ENCODE results near the gene ZNF507.
"Not testable (repeated sequence)": the region's sequence is repeated elsewhere in the genome, so short reads cannot be mapped to it uniquely, and the experiment has no call there.

The ZNF507 gene

DNA sequence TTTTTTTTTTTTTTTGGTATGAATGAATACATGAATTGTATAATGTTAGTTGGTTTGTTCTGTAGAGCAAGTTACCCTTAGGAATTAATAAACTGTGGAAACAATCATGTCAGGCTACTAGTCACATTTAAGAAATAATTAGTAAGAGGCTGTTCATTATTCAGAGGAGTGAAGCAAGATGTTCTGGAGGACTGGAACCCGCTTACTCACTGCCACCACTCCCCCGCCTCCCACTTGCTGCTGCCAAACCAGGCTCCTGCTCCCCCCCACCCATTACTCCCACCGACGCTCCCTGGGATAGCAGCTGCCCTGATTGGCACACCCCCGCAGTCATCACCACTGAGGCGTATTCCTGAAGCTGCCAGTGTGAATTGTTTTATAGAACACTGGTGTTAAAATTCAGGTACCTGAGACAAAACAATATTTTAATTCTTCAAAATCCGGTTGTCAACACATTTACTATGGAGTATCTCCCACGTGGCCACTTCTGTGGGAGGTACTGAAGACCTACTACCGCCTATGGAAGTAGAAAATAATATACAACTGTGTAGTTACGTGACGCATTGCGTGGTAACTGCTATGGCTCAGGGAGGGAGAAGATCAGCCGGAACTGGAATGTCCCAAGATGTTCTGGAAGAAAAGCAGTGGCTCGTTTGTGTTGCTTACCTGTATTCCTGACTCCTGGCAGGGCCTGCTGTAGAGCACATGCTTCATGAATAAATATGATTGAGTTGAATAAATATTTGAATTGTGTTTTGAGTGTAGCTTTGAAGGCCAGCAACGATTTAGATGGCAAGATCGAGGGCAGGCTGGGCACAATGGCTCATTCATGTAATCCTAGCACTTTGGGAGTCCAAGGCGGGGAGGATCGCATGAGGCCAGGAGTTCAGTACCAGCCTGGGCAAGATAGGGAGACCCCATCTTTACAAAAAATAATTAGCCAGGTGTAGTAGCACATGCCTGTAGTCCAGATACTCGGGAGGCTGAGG, 61.9 kb downstream of the ZNF507 start:
- no peak for DNase-seq (ENCODE audit: low read depth in 3 of 3)

- no peak for DNase-seq (ENCODE audit: low read depth in 3 of 3)
Observed at GRCh38 chr19:32415246-32415645, 69.8 kb downstream of the ZNF507 start.

DNA sequence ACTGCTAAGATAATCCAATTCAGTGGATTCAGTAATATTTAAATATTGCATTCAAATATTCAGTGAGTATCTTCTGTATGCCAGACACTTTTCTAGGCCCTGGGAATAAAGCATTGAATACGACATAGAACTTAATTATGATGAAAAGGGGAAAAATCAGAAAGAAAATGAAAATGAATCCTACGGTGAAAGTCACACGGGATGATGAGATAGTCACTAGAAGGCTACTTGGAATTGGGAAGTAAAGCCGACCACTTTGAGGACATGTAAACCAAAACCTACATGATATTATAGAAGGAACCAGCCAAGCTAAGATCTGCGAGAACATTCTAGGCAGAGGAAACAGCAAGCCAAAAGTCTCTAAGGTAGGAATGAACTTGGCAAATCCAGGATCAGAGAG, 70.3 kb downstream of the ZNF507 start:
- no peak for DNase-seq (ENCODE audit: low read depth in 3 of 3)

DNA sequence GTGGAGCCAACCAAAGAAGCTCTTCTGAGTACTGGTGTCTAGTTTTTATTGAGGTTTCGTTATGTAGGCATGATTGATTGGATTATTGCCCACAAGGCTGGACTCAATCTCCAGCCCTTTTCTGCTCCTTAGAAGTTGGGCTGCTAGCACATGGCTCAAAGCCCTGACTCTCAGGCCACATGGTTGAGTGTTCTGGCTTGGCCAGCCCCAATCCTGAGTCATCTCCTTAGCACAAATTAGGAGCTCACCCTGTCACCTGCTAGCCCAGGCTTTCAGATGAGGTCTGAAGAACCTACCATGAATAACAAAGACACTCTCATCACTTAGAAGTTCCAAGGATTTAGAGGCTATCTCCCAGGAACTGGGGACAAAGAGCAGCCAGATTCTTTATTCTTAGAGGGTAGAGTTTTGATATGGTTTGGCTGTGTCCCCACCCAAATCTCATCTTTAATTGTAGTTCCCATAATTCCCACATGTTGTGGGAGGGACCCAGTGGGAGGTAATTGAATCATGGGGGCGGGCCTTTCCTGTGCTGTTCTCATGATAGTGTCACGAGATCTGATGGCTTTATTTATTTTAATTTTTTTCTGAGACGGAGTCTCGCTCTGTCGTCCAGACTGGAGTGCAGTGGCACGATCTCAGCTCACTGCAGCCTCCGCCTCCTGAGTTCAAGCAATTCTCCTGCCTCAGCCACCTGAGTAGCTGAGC, 71.5 kb downstream of the ZNF507 start:
- DNase-seq (ENCODE audit: low read depth in 3 of 3): no peak

- no peak for DNase-seq (ENCODE audit: low read depth in 3 of 3)
Observed at GRCh38 chr19:32418155-32418554, 72.7 kb downstream of the ZNF507 start.

DNA sequence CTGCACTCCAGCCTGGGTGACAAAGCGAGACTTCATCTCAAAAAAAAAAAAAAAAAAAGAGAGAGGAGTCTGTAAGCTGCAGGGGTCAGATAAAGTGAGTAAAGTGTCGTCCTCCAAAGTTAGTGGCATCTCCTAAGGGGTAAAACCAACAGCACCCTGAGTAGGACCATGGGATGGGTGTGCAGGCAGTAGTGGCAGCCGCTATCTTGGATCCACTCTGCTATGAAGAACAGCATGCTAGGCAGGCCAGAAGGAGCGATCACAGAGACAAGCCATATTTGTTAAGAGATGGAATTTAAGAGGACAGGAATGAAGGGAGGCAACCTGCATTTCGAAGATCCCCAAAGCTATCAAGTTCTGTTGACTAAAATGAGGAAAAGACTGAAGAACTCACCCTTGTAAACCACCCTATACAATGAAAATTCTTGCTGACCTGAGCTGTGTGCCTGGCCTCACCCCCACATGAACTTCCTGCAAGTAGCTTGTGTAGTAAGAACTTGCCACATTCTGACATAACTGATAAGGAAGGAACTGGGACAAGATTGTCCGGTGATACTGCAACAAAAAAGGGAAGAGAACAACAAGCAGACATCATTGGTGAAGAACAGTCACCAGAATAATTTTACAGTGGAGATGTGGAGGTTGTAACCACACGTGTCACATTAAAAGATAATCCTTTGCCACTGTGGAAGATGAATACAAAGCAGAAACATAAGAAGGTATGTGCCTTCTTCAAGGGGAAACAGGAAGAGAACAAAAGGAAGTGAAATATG, 76.4 kb downstream of the ZNF507 start:
- no peak for DNase-seq (ENCODE audit: low read depth in 3 of 3)

- no peak for DNase-seq (ENCODE audit: low read depth in 3 of 3)
Observed at GRCh38 chr19:32422435-32422834, 77.0 kb downstream of the ZNF507 start.

- not testable (repeated sequence) for DNase-seq (ENCODE audit: low read depth in 3 of 3)
Observed at GRCh38 chr19:32423944-32424343, 78.5 kb downstream of the ZNF507 start.

DNA sequence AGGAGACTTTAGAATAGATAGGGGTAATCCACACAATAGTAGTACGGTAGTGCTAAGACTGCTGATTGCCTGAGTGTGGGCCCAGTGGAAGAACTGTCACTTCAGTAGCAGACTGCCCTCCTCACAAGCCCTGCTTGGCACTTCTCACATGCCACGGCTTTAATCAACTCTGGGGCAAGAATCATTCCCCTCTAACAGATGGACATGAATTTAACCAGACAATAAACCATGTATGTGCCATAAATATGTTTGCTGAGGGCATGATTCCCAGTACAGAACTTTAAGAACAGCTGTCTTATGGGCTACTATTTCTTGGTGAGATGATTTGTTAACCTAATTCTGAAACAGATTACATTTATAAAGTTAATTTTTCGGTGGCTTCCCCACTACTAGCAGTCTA, 82.1 kb downstream of the ZNF507 start:
- no peak for DNase-seq (ENCODE audit: low read depth in 3 of 3)

DNA sequence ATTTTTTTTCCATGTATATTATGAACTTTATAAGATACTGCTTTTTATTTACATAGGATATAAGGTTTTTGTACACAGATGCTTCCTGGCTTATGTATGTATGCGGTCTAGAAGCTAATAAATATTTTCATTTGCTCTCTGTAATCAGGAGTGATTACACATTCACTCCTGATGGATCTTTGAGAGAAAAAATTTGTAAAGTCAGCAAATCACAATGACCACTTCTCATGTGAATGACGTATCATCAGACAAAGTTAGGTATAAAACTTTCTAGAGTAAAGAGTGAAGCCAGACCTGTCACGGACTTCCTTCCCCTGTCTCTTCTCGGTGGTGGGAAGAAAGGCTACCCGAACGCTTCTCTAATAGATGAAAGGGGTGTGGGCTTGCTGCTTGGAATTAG, 91.3 kb downstream of the ZNF507 start:
- DNase-seq (ENCODE audit: low read depth in 3 of 3): no peak

DNA sequence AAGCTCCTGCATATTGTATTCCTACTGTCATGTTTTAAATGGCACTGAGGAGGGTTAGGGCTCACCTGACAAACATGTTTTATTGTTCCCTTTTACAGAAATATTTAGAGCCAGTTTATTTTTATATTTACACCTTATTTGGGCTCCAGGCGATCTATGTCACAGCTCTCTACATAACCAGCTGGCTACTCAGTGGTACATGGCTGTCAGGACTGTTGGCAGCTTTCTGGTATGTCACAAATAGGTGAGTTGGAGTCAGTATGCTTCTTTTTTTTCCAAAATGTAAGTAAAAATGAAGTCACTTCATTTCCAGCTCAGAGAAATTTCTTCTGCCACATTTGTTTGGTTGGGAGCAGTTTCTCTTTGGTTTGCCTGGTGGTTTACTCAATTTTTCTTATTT, 91.7 kb downstream of the ZNF507 start:
- no peak for DNase-seq (ENCODE audit: low read depth in 3 of 3)
